ENCODE results near the gene EEF1A2.

The EEF1A2 gene

GRCh38 chr20:63545814-63546213 lies 46.9 kb upstream of the EEF1A2 start:
- Histone ChIP-seq H3K27ac (no peak overlapping the region), H3K36me3 (no peaks in the 10 kb centered on the region), H3K9me3 (no peaks in the 10 kb centered on the region), H3K27me3 (peaks cover 79% of the 10 kb centered on the region), H3K4me3 (ENCODE audit: low read depth in 1 of 2, low read length in 1 of 2) (no peak overlapping the region), H3K4me1 (ENCODE audit: control insufficient read depth in 1 of 2, insufficient read depth in 1 of 2, low read depth in 1 of 2, low read length in 1 of 2) (no peaks in the 10 kb centered on the region)
- no peak for TF ChIP-seq CTCF (IDR thresholded peaks at IDR 0.05)

GRCh38 chr20:63544958-63545516 lies 46.2 kb upstream of the EEF1A2 start:
- no peak overlapping the region for H3K4me3 ChIP-seq (ENCODE audit: low read depth in 1 of 2, low read length in 1 of 2)
- H3K36me3 ChIP-seq = no peaks in the 10 kb centered on the region
- H3K4me1 ChIP-seq (ENCODE audit: control insufficient read depth in 1 of 2, insufficient read depth in 1 of 2, low read depth in 1 of 2, low read length in 1 of 2) = no peaks in the 10 kb centered on the region
- TF ChIP-seq CTCF (IDR thresholded peaks at IDR 0.05) = no peak
- H3K9me3 ChIP-seq = no peaks in the 10 kb centered on the region
- H3K27me3 ChIP-seq = peaks cover 78% of the 10 kb centered on the region
- H3K27ac ChIP-seq = no peak overlapping the region

GRCh38 chr20:63544241-63544957 lies 45.5 kb upstream of the EEF1A2 start:
- Histone ChIP-seq H3K4me3 (ENCODE audit: low read depth in 1 of 2, low read length in 1 of 2) (no peak overlapping the region), H3K36me3 (no peaks in the 10 kb centered on the region), H3K27ac (no peak overlapping the region), H3K27me3 (peaks cover 78% of the 10 kb centered on the region), H3K4me1 (ENCODE audit: control insufficient read depth in 1 of 2, insufficient read depth in 1 of 2, low read depth in 1 of 2, low read length in 1 of 2) (no peaks in the 10 kb centered on the region), H3K9me3 (no peaks in the 10 kb centered on the region)
- TF ChIP-seq CTCF (IDR thresholded peaks at IDR 0.05) = no peak

- no peaks in the 10 kb centered on the region for H3K9me3 ChIP-seq
- peaks cover 78% of the 10 kb centered on the region for H3K27me3 ChIP-seq
- no peak overlapping the region for H3K27ac ChIP-seq
- H3K4me1 ChIP-seq (ENCODE audit: control insufficient read depth in 1 of 2, insufficient read depth in 1 of 2, low read depth in 1 of 2, low read length in 1 of 2) = peaks cover 0 to under 1% of the 10 kb centered on the region in 2 experiments
- no peaks in the 10 kb centered on the region for H3K36me3 ChIP-seq
- TF ChIP-seq CTCF (IDR thresholded peaks at IDR 0.05) = no peak
- no peak overlapping the region for H3K4me3 ChIP-seq (ENCODE audit: low read depth in 1 of 2, low read length in 1 of 2)
Measured at GRCh38 chr20:63543733-63544132, 44.9 kb upstream of the EEF1A2 start.

- Histone ChIP-seq H3K4me3 (ENCODE audit: low read depth in 1 of 2, low read length in 1 of 2) (no peak overlapping the region), H3K27me3 (peaks cover 75% of the 10 kb centered on the region), H3K9me3 (no peaks in the 10 kb centered on the region), H3K27ac (no peak overlapping the region), H3K36me3 (no peaks in the 10 kb centered on the region), H3K4me1 (ENCODE audit: control insufficient read depth in 1 of 2, insufficient read depth in 1 of 2, low read depth in 1 of 2, low read length in 1 of 2) (peaks cover 3 to 7% of the 10 kb centered on the region in 2 experiments)
- TF ChIP-seq CTCF (IDR thresholded peaks at IDR 0.05) = no peak
Measured at GRCh38 chr20:63543131-63543530, 44.2 kb upstream of the EEF1A2 start.
